Astrocyte (in vitro differentiated cells and primary cell): ENCODE results near the gene ADAMTS9. TPM values are rescaled to one million over a fixed set of nuclear protein-coding genes. Genes with fewer than 3 reads are reported as not detected.

ENCODE experiments used
- DNase-seq: peaks from one replicate; pipeline ENCODE4 v3.0.0-alpha.2; 2010; ENCODE audit warnings: low read depth
- FAIRE-seq: peaks from 2 replicates; lab custom pipeline; 2011; peaks lifted over from hg19 to GRCh38; lab: Jason Lieb, UNC
- H2AFZ ChIP-seq: 2 replicates; pipeline ENCODE4 v1.6.0; 2012; ENCODE audit warnings: low read depth, low read length, inconsistent platforms
- H3K27ac ChIP-seq: 2 replicates; pipeline ENCODE4 v1.5.1; 2011; ENCODE audit warnings: low read depth, low read length, inconsistent platforms
- H3K27me3 ChIP-seq: 2 replicates; pipeline ENCODE4 v1.6.0; 2011; ENCODE audit warnings: low read length, inconsistent platforms; ENCODE audit not compliant: insufficient read depth
- H3K36me3 ChIP-seq: 2 replicates; pipeline ENCODE4 v1.5.1; 2011; ENCODE audit warnings: low read length, inconsistent platforms; ENCODE audit not compliant: insufficient read depth
- H3K4me1 ChIP-seq: 2 replicates; pipeline ENCODE4 v1.5.1; 2011; ENCODE audit warnings: low read length, inconsistent platforms; ENCODE audit not compliant: insufficient read depth
- H3K4me2 ChIP-seq: 2 replicates; pipeline ENCODE4 v1.6.0; 2012; ENCODE audit warnings: low read length, inconsistent platforms
- H3K4me3 ChIP-seq: 2 replicates; pipeline ENCODE4 v1.5.1; 2011; ENCODE audit warnings: low read depth, mild to moderate bottlenecking, low read length, inconsistent platforms; ENCODE audit not compliant: insufficient read depth
- H3K79me2 ChIP-seq: 2 replicates; pipeline ENCODE4 v1.6.0; 2012; ENCODE audit warnings: mild to moderate bottlenecking, low read length, inconsistent platforms; ENCODE audit not compliant: insufficient read depth
- H3K9ac ChIP-seq: 2 replicates; pipeline ENCODE4 v1.6.0; 2012; ENCODE audit warnings: mild to moderate bottlenecking, low read length, inconsistent platforms
- H3K9me3 ChIP-seq: 2 replicates; pipeline ENCODE4 v1.5.1; 2012; ENCODE audit warnings: low read depth, mild to moderate bottlenecking, low read length, inconsistent platforms; ENCODE audit not compliant: insufficient read depth
- H4K20me1 ChIP-seq: 2 replicates; pipeline ENCODE4 v1.6.0; 2012; ENCODE audit warnings: low read length, inconsistent platforms; ENCODE audit not compliant: insufficient read depth
- H3K27ac Mint-ChIP-seq: one replicate; pipeline ENCODE4 v1.8.0; 2021; ENCODE audit warnings: mild to moderate bottlenecking, mixed read lengths; ENCODE audit not compliant: unreplicated experiment
- H3K27me3 Mint-ChIP-seq: one replicate; pipeline ENCODE4 v1.8.0; 2021; ENCODE audit warnings: low read depth, mixed read lengths; ENCODE audit not compliant: unreplicated experiment
- H3K36me3 Mint-ChIP-seq: one replicate; pipeline ENCODE4 v1.8.0; 2021; ENCODE audit warnings: low read depth, mixed read lengths; ENCODE audit not compliant: unreplicated experiment
- H3K4me1 Mint-ChIP-seq: one replicate; pipeline ENCODE4 v1.8.0; 2021; ENCODE audit warnings: low read depth, mixed read lengths; ENCODE audit not compliant: unreplicated experiment
- H3K4me3 Mint-ChIP-seq: one replicate; pipeline ENCODE4 v1.8.0; 2021; ENCODE audit warnings: mild to moderate bottlenecking, moderate library complexity, mixed read lengths; ENCODE audit not compliant: unreplicated experiment
- H3K9me3 Mint-ChIP-seq: one replicate; pipeline ENCODE4 v1.8.0; 2021; ENCODE audit warnings: mild to moderate bottlenecking, mixed read lengths; ENCODE audit not compliant: unreplicated experiment
- EZH2 ChIP-seq: IDR thresholded peaks from 2 replicates; pipeline ENCODE4 v1.6.1; 2012; ENCODE audit warnings: mild to moderate bottlenecking, low read length, inconsistent platforms; ENCODE audit not compliant: insufficient read depth
- total RNA-seq: library from RNA; stranded (reverse); gene quantifications from 2 replicates; pipeline ENCODE4 v1.2.1, GENCODE V29; 2021
- TF ChIP-seq, protein P1 (sequence below): IDR thresholded peaks from 2 replicates; pipeline ENCODE4 v1.5.1; 2011; ENCODE audit warnings: low read depth, mild to moderate bottlenecking, inconsistent platforms, low read length, moderate library complexity; ENCODE audit not compliant: insufficient read depth

The ADAMTS9 gene
- total RNA-seq, 1 donor from 2014 or later = 8.3 TPM

DNA sequence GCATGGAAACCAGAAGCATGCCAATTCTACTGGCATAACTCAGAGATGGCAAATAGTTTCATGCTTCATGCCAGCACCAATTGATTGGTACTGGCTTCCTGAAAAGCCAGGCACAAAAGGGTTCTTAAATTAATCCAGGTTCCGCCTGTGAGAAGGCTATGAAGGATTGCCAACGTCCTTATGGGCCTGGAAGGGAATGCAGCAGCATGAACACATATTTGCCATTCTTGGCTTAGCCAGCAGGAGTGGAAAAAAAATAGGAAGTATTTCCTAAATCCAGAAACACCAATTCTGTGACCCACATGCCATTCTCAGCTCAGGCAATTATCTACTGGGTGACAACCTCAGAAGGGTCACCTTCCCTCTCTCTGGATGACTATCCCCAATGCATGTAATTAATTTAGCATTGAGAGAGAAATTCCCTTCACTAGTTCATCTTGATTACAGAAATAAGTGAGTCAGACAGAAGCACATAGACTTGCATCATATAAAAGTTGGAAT is 36.0 kb downstream of the ADAMTS9 start:
- H3K27ac Mint-ChIP-seq = peak overlapping the region; percentile 37
- no peaks in the 10 kb centered on the region for H4K20me1 ChIP-seq
- H3K9me3 Mint-ChIP-seq = peaks cover 3% of the 10 kb centered on the region
- no peaks in the 10 kb centered on the region for H3K27me3 ChIP-seq
- H3K4me3 Mint-ChIP-seq = no peak overlapping the region
- no peaks in the 10 kb centered on the region for H3K79me2 ChIP-seq
- no peak overlapping the region for H3K9ac ChIP-seq
- H3K4me1 ChIP-seq = peaks cover 3% of the 10 kb centered on the region
- FAIRE-seq (no peak), DNase-seq (peak; percentile 20)
- no peak overlapping the region for H3K27ac ChIP-seq
- TF ChIP-seq, protein P1, sequence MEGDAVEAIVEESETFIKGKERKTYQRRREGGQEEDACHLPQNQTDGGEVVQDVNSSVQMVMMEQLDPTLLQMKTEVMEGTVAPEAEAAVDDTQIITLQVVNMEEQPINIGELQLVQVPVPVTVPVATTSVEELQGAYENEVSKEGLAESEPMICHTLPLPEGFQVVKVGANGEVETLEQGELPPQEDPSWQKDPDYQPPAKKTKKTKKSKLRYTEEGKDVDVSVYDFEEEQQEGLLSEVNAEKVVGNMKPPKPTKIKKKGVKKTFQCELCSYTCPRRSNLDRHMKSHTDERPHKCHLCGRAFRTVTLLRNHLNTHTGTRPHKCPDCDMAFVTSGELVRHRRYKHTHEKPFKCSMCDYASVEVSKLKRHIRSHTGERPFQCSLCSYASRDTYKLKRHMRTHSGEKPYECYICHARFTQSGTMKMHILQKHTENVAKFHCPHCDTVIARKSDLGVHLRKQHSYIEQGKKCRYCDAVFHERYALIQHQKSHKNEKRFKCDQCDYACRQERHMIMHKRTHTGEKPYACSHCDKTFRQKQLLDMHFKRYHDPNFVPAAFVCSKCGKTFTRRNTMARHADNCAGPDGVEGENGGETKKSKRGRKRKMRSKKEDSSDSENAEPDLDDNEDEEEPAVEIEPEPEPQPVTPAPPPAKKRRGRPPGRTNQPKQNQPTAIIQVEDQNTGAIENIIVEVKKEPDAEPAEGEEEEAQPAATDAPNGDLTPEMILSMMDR = no peak
- TF ChIP-seq EZH2 = no peak
- peaks cover 41% of the 10 kb centered on the region for H3K4me1 Mint-ChIP-seq
- H3K4me2 ChIP-seq = no peak overlapping the region
- no peaks in the 10 kb centered on the region for H3K36me3 ChIP-seq
- no peaks in the 10 kb centered on the region for H3K27me3 Mint-ChIP-seq
- H3K36me3 Mint-ChIP-seq = peaks cover 9% of the 10 kb centered on the region
- no peak overlapping the region for H2AFZ ChIP-seq
- no peaks in the 10 kb centered on the region for H3K9me3 ChIP-seq
- H3K4me3 ChIP-seq = no peak overlapping the region

DNA sequence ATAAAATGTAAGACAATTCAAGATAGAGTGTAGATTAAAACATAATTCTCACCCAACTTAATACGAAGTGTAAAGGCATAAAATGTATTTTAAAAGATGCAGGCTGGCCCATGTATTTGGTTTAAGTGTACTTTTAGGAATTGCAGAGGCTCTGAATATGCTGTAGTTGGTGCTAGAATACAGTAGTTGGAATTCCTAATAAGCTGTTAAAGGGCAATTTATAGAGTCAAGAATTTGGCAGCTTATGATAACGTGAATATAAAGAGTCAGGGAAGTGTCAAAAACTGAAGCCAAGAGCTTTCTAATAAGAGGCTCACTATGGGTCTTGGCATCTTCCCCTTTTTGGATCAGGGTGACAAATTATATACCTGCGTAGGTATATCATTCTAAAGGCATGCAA is 36.5 kb downstream of the ADAMTS9 start:
- H3K79me2 ChIP-seq = no peaks in the 10 kb centered on the region
- peaks cover 3% of the 10 kb centered on the region for H3K4me1 ChIP-seq
- H3K9me3 ChIP-seq = no peaks in the 10 kb centered on the region
- Mint-ChIP-seq H3K36me3 (peaks cover 9% of the 10 kb centered on the region), H3K27ac (peak overlapping the region; percentile 16), H3K27me3 (no peaks in the 10 kb centered on the region), H3K9me3 (peaks cover 3% of the 10 kb centered on the region), H3K4me3 (no peak overlapping the region), H3K4me1 (peaks cover 41% of the 10 kb centered on the region)
- DNase-seq = no peak
- H3K27ac ChIP-seq = no peak overlapping the region
- H3K36me3 ChIP-seq = no peaks in the 10 kb centered on the region
- H4K20me1 ChIP-seq = no peaks in the 10 kb centered on the region
- no peak for FAIRE-seq
- H2AFZ ChIP-seq = no peak overlapping the region
- H3K9ac ChIP-seq = no peak overlapping the region
- no peaks in the 10 kb centered on the region for H3K27me3 ChIP-seq
- no peak for TF ChIP-seq EZH2
- TF ChIP-seq, protein P1 = no peak
- no peak overlapping the region for H3K4me2 ChIP-seq
- no peak overlapping the region for H3K4me3 ChIP-seq

DNA sequence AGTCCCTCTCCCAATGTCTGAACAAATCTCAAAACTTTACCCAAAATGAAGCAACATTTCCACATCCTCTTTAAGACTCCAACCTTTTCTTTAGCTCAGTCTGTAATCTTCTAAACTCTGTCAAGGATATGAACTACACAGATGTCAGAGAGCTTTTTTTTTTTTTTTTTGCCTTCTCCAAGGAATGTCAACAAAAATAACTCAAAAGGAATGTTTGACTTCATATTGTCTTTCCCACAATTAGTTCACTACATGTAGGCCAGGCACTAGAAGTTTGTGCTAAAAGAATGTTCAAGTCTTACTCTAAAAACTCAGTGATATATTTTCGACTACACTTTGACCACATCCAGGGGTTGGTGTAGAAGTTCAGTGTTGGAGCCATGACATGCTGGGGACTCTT is 37.1 kb downstream of the ADAMTS9 start:
- peaks cover 43% of the 10 kb centered on the region for H3K4me1 Mint-ChIP-seq
- Histone ChIP-seq H3K4me1 (peaks cover 3% of the 10 kb centered on the region), H4K20me1 (no peaks in the 10 kb centered on the region), H3K27ac (no peak overlapping the region), H3K4me3 (no peak overlapping the region), H3K36me3 (no peaks in the 10 kb centered on the region), H2AFZ (peak overlapping the region; percentile 1), H3K27me3 (no peaks in the 10 kb centered on the region), H3K9me3 (no peaks in the 10 kb centered on the region), H3K4me2 (no peak overlapping the region), H3K79me2 (no peaks in the 10 kb centered on the region), H3K9ac (no peak overlapping the region)
- no peaks in the 10 kb centered on the region for H3K27me3 Mint-ChIP-seq
- peaks cover 3% of the 10 kb centered on the region for H3K9me3 Mint-ChIP-seq
- no peak for TF ChIP-seq EZH2
- TF ChIP-seq, protein P1 = no peak
- H3K27ac Mint-ChIP-seq = peak overlapping the region; percentile 90
- FAIRE-seq = peak; percentile 78
- H3K4me3 Mint-ChIP-seq = no peak overlapping the region
- H3K36me3 Mint-ChIP-seq = peaks cover 9% of the 10 kb centered on the region
- DNase-seq = peak; percentile 50
